ENCODE measurements around the gene SYNDIG1. TPM values are rescaled to one million over a fixed set of nuclear protein-coding genes. Genes with fewer than 3 reads are reported as not detected.

The SYNDIG1 gene
- total RNA-seq, 1 donor from 2014 or later = not detected

- intact Hi-C loops (cut with micrococcal nuclease) = no loop called here
Observed at GRCh38 chr20:24630486-24631172, 161.2 kb downstream of the SYNDIG1 start.

- intact Hi-C loops (cut with micrococcal nuclease) = no loop called here
Observed at GRCh38 chr20:24631173-24631505, 161.7 kb downstream of the SYNDIG1 start.

GRCh38 chr20:24632581-24632980, 163.2 kb downstream of the SYNDIG1 start:
- intact Hi-C loops (cut with micrococcal nuclease) = no loop called here

GRCh38 chr20:24633026-24633425, 163.6 kb downstream of the SYNDIG1 start:
- intact Hi-C loops (cut with micrococcal nuclease) = no loop called here

- intact Hi-C loops (cut with micrococcal nuclease) = no loop called here
Observed at GRCh38 chr20:24633521-24633920, 164.1 kb downstream of the SYNDIG1 start.

GRCh38 chr20:24634855-24635254, 165.4 kb downstream of the SYNDIG1 start:
- intact Hi-C loops (cut with micrococcal nuclease) = no loop called here

GRCh38 chr20:24636626-24637025, 167.2 kb downstream of the SYNDIG1 start:
- intact Hi-C loops (cut with micrococcal nuclease) = no loop called here

- intact Hi-C loops (cut with micrococcal nuclease) = no loop called here
Observed at GRCh38 chr20:24637087-24637486, 167.7 kb downstream of the SYNDIG1 start.

GRCh38 chr20:24637941-24638340, 168.5 kb downstream of the SYNDIG1 start:
- intact Hi-C loops (cut with micrococcal nuclease) = no loop called here

- intact Hi-C loops (cut with micrococcal nuclease) = no loop called here
Observed at GRCh38 chr20:24638591-24639548, 169.4 kb downstream of the SYNDIG1 start.

GRCh38 chr20:24640276-24640675, 170.8 kb downstream of the SYNDIG1 start:
- intact Hi-C loops (cut with micrococcal nuclease) = no loop called here

- intact Hi-C loops (cut with micrococcal nuclease) = no loop called here
Observed at GRCh38 chr20:24640686-24641085, 171.3 kb downstream of the SYNDIG1 start.

- intact Hi-C loops (cut with micrococcal nuclease) = no loop called here
Observed at GRCh38 chr20:24643731-24644626, 174.6 kb downstream of the SYNDIG1 start.

- intact Hi-C loops (cut with micrococcal nuclease) = no loop called here
Observed at GRCh38 chr20:24646321-24646720, 176.9 kb downstream of the SYNDIG1 start.

- intact Hi-C loops (cut with micrococcal nuclease) = no loop called here
Observed at GRCh38 chr20:24647713-24648112, 178.3 kb downstream of the SYNDIG1 start.

- intact Hi-C loops (cut with micrococcal nuclease) = no loop called here
Observed at GRCh38 chr20:24648481-24648880, 179.1 kb downstream of the SYNDIG1 start.

GRCh38 chr20:24648919-24649318, 179.5 kb downstream of the SYNDIG1 start:
- intact Hi-C loops (cut with micrococcal nuclease) = no loop called here

- intact Hi-C loops (cut with micrococcal nuclease) = no loop called here
Observed at GRCh38 chr20:24649787-24650490, 180.5 kb downstream of the SYNDIG1 start.

- intact Hi-C loops (cut with micrococcal nuclease) = no loop called here
Observed at GRCh38 chr20:24651171-24651975, 181.9 kb downstream of the SYNDIG1 start.

- intact Hi-C loops (cut with micrococcal nuclease) = no loop called here
Observed at GRCh38 chr20:24651976-24652345, 182.5 kb downstream of the SYNDIG1 start.

Data from T-helper 2 cell treated with Interferon-gamma antibody and Interleukin-4, amounts not matched to agents 100 ng/mL and 5 ng/mL, for 36 hours (primary cell).